HG02870 (cell line): ENCODE data around the gene MINDY3.
A peak's percentile ranks its signal among the peaks of the same experiment; 100 is the strongest.
"Not testable (repeated sequence)": the region's sequence is repeated elsewhere in the genome, so short reads cannot be mapped to it uniquely, and the experiment has no call there.

Experiments used
- ATAC-seq: cut with Tn5 transposase; IDR thresholded peaks from one replicate; pipeline ENCODE4 v1.9.1; 2021; ENCODE audit warnings: mild to moderate bottlenecking, moderate library complexity; ENCODE audit not compliant: unreplicated experiment

MINDY3 gene

GRCh38 chr10:15781381-15781960 is 78.8 kb downstream of the MINDY3 start:
- ATAC-seq, result no peak

DNA sequence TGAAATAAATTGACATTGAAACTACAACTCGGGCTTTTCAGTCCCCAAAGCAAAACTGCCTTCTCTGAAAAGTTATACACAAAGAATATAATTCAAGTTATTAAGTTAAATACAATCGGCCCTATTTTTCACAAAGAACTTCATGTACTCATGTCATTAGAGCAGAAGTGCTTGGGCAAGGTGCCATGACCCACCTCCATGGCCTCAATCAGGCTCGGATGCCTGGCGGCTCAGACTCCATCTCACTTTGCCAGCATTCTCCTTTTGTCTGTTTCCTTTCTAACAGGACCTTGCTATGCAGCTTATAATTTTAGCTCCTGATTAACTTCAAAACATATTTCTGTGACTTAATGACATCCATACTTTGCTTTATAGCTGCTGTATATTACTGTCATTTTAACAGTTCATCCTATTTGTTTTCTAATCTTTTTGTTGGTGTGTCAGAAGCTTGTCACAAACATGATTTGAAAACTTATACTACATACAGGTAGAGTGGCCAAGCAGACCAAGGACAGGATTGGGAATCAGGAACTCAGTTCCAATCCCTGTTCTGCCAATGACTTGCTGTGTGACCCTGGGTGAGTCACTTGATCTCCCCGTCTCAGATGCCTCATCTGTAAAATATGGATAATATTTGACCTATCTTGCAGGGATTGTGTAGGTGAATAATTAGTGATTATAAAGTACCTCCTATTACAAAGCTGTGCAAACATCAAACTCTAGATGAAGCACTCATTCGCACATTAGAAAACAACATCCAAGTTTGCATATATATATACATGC is 79.8 kb downstream of the MINDY3 start:
- ATAC-seq, result no peak

GRCh38 chr10:15775513-15775912 is 84.8 kb downstream of the MINDY3 start:
- no peak for ATAC-seq

DNA sequence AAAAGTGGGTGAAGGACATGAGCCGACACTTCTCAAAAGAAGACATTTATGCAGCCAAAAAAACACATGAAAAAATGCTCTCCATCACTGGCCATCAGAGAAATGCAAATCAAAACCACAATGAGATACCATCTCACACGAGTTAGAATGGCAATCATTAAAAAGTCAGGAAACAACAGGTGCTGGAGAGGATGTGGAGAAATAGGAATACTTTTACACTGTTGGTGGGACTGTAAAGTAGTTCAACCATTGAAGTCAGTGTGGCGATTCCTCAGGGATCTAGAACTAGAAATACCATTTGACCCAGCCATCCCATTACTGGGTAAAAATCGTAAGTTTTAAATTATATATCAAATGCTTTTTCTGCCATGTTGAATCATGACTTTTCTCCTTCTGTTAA is 85.8 kb downstream of the MINDY3 start:
- ATAC-seq, result not testable (repeated sequence)

GRCh38 chr10:15764892-15765454 is 95.3 kb downstream of the MINDY3 start:
- no peak for ATAC-seq

GRCh38 chr10:15763006-15763405 is 97.3 kb downstream of the MINDY3 start:
- ATAC-seq, result no peak

GRCh38 chr10:15762239-15762638 is 98.1 kb downstream of the MINDY3 start:
- not testable (repeated sequence) for ATAC-seq

DNA sequence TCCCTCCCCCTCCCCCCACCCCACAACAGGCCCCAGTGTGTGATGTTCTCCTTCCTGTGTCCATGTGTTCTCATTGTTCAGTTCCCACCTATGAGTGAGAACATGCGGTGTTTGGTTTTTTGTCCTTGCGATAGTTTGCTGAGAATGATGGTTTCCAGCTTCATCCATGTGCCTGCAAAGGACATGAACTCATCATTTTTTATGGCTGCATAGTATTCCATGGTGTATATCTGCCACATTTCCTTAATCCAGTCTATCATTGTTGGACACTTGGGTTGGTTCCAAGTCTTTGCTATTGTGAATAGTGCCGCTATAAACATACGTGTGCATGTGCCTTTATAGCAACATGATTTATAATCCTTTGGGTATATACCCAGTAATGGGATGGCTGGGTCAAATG is 99.1 kb downstream of the MINDY3 start:
- ATAC-seq, result not testable (repeated sequence)

- ATAC-seq, result no peak
Measured at GRCh38 chr10:15760681-15761080, 99.6 kb downstream of the MINDY3 start.

DNA sequence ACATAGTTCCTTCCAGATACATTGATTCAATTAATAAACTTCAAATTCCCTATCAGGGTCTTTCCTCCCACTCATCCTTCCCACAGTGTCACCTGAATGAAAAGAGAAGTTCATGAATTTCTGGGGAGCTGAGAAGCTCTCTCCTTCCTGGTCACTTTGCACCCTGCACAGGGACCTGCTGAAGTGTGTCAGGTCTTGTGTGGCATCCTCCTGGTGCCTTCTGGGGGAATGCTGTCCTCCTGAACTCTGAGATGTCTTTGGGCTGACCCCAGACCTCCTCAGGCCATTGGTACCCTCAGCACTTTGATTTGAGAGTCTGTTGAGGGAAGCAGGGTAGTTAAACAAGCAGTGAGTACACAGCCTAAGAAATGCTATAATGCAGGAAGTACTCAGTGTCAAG is 101.0 kb downstream of the MINDY3 start:
- no peak for ATAC-seq

DNA sequence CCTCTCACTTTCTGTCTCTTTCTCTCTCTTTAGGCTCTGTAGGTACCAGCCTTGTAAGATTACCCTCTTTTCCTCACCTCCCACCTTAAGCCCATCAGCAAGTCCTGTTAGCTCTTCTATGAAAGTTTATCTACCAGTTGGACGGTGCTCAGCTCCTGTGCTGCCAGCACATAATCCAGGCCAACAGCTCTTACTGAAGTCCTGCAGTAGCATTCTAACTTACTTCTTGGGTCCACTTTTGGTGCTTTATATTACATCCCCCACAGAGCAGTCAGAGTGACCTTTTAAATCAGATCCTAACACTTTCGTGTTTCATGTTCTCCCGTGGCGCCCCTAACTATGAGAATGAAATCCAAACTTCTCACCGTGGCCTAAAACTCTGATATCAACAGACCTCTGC is 101.7 kb downstream of the MINDY3 start:
- no peak for ATAC-seq

DNA sequence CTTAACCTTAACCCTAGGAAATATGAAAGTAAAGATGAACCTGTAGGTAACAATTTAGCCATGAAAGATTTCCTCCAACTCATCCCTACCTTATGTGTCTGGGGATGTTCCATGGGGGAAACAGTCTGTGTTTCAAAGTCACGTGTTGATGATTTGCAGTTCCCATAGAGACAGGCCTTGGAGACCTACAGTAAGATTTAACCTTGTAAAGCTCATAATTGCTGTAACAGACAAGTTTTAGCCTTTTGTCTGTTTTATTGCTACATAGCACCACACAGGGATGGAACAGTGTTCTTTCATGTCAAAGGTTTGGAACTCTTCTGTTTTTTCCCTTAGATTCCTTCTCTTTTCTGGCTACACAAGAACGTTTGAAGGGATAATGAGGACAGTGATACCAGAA is 105.4 kb downstream of the MINDY3 start:
- no peak for ATAC-seq

- ATAC-seq, result no peak
Measured at GRCh38 chr10:15751046-15751445, 109.3 kb downstream of the MINDY3 start.

DNA sequence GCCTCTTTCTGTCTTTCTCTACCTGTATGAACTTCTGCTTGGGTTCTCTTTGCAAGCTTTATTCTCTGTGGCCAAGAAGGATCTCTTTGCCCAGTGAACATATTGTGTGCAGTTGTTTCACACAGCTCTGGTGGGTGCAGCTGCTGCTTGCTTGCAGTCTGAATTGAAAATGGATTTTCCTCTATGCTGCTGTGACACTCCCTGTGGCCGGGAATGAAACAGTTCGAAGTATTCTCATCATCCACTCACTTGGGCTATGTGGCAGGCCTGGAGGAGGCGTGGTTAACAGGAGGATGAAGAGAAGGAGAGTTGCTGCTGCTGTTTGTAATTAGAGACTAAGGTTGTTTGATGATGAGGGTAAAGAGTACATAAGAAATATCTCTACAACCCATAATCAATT is 112.2 kb downstream of the MINDY3 start:
- ATAC-seq, result peak; percentile 43

- ATAC-seq, result no peak
Measured at GRCh38 chr10:15747632-15748031, 112.7 kb downstream of the MINDY3 start.

DNA sequence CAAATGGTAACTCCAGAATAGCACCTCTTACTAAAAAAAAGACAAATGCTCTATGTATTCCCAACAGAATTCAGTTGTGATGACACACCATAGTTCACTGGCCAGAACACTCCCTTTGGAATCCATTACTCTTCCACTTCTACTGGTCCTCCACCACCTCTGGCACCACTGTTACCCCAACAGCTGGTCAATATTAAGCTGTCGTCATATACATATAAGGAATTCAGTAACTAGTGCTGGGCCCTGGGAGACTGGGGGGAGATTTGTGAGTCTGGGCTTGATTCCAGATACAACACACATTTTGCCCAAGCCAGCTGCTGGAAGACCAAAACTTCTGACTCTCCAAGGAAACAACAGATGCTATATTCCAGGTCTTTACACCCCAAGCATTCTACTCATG is 114.6 kb downstream of the MINDY3 start:
- no peak for ATAC-seq

DNA sequence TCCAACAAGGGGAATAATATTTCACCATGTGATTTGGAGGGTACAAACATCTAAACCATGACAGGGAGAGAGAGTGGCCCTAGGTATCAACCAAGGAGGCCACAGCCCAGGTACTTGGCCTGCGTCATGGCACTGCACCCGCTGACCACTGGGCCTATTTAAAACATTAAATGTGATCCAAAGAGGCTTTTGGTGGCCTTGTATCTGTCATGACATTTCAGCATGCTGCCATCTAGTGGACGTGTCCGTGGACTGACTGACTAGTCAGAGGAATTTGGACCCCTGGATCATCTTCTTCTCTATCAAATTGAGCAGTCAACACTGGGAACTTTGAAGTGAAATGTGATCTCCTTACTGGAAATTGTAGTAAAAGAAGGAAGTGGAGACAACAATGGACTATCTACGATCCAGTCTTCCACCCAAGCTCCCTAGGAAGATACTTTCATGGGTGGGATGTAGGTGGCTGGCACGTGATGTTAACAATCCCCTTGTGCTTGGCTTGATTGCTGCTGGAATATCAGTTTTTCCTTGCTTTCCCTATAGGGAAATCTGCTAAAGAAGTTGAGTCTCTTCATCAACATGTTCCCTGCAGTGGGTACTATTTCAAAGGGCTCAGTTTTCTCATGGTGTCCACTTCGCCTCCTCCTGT is 116.0 kb downstream of the MINDY3 start:
- ATAC-seq, result peak; percentile 43

GRCh38 chr10:15743443-15743842 is 116.9 kb downstream of the MINDY3 start:
- ATAC-seq, result no peak

GRCh38 chr10:15742836-15743235 is 117.5 kb downstream of the MINDY3 start:
- ATAC-seq, result no peak

DNA sequence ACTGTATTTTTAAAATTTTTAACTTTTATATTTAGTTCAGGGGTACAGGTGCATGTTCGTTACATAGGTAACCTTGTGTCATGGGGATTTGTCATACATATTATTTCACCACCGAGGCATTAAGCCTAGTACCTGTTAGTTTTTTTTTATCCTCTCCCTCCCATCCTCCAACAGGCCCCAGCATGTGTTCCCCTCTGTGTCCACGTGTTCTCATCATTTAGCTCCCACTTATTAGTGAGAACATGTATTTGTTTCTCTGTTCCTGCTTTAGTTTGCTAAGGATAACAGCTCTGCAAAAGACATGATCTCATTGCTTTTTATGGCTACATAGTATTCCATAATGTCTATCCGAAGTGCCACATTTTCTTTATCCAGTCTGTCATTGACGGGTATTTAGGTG is 118.2 kb downstream of the MINDY3 start:
- ATAC-seq, result no peak

DNA sequence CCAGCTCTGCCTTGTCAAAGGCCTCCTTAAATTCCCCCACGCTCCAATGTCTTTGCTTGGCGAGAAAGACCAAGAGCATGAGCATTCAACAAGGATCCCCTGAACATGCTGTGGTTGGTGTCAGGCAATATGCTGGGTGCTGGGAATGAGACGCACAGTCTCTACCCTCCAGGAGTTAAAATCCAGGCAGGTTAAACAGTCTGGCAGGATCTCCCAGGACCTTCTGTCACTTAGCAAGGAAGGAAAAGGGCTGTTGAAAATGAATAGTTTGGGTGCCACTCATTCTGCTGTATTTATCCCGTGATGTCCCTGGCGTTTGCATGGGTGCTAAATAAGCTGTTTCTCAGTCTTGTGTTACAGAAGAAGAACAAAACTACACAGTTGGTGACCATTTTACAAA is 118.7 kb downstream of the MINDY3 start:
- no peak for ATAC-seq

DNA sequence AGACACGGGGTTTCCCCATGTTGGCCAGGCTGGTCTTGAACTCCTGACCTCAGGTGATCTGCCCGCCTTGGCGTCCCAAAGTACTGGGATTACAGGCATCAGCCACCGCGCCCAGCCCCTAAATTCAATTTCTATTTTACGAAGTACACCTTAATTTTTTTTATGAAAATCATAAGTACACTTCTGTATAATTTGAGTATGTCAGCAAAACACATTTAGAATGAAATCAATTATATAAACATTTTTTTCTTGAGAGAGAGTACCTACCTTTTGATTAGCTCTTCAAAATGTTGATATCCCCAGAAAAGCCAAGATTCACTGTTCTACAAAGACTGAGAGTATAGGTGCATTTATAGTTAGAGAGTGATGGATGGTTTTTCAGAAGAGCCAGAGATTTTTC is 120.0 kb downstream of the MINDY3 start:
- no peak for ATAC-seq
